Kidney epithelial cell (primary cell): ENCODE results near the gene VEPH1. TPM values are rescaled to one million over a fixed set of nuclear protein-coding genes. Genes with fewer than 3 reads are reported as not detected.

Experiments used
- DNase-seq: peaks from one replicate; pipeline ENCODE4 v3.0.0-alpha.2; 2010; ENCODE audit warnings: low read depth
- H3K27me3 ChIP-seq: 2 replicates; pipeline ENCODE4 v1.6.0; 2011; ENCODE audit warnings: low read length; ENCODE audit not compliant: control insufficient read depth, insufficient read depth
- H3K36me3 ChIP-seq: 2 replicates; pipeline ENCODE4 v1.5.1; 2011; ENCODE audit warnings: low read length; ENCODE audit not compliant: control insufficient read depth, insufficient read depth
- H3K4me3 ChIP-seq: 2 replicates; pipeline ENCODE4 v1.5.1; 2011; ENCODE audit warnings: low read depth, mild to moderate bottlenecking, control low read depth, low read length
- CTCF ChIP-seq: IDR thresholded peaks from 2 replicates; pipeline ENCODE4 v1.5.1; 2011; ENCODE audit warnings: mild to moderate bottlenecking, moderate library complexity, low read length, control low read depth, inconsistent platforms; ENCODE audit not compliant: insufficient read depth, poor library complexity, severe bottlenecking
- total RNA-seq: library from RNA; depleted of rRNA; stranded (reverse); fragments of >200 nt; gene quantifications from 2 replicates; pipeline ENCODE4 v1.2.3, GENCODE V29; 2015

Gene VEPH1
- total RNA-seq, 1 donor from 2014 or later, result 26.0 TPM

DNA sequence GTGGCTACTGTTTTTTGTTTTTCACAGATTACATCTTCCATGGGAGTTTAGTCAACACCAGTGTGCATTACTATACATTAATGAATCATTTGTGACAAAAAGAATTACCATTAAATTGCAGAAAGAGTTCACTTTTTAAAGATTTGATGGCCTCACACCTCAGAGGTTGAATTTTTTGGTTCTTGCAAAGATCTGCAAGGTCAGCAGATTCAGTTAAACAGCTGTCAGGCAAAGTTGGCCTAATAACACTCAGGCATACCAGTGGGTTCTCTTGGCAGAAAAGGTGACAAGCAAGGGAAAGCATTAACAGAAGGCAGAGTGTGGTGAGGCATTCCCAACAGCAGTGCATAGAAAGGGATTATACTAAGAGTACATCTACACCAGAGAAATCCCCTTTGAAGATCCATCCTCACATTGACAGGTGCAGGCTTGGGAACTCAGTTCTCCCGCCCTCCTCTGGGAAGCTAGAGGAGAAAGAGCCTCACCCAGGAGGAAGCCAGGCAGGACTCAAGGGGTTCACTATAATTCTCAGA lies 90.8 kb downstream of the VEPH1 start:
- no peak overlapping the region for H3K4me3 ChIP-seq
- H3K27me3 ChIP-seq, result no peaks in the 10 kb centered on the region
- TF ChIP-seq CTCF, result no peak
- no peak for DNase-seq
- no peaks in the 10 kb centered on the region for H3K36me3 ChIP-seq

- no peaks in the 10 kb centered on the region for H3K36me3 ChIP-seq
- TF ChIP-seq CTCF, result no peak
- no peak for DNase-seq
- H3K27me3 ChIP-seq, result no peaks in the 10 kb centered on the region
- H3K4me3 ChIP-seq, result no peak overlapping the region
Observed at GRCh38 chr3:157410945-157411344, 92.3 kb downstream of the VEPH1 start.

GRCh38 chr3:157409516-157409915 lies 93.7 kb downstream of the VEPH1 start:
- DNase-seq, result no peak
- no peak for TF ChIP-seq CTCF
- no peaks in the 10 kb centered on the region for H3K36me3 ChIP-seq
- no peak overlapping the region for H3K4me3 ChIP-seq
- H3K27me3 ChIP-seq, result no peaks in the 10 kb centered on the region

- no peak for TF ChIP-seq CTCF
- Histone ChIP-seq H3K36me3 (no peaks in the 10 kb centered on the region), H3K27me3 (no peaks in the 10 kb centered on the region), H3K4me3 (no peak overlapping the region)
- no peak for DNase-seq
Observed at GRCh38 chr3:157408499-157409149, 94.6 kb downstream of the VEPH1 start.

DNA sequence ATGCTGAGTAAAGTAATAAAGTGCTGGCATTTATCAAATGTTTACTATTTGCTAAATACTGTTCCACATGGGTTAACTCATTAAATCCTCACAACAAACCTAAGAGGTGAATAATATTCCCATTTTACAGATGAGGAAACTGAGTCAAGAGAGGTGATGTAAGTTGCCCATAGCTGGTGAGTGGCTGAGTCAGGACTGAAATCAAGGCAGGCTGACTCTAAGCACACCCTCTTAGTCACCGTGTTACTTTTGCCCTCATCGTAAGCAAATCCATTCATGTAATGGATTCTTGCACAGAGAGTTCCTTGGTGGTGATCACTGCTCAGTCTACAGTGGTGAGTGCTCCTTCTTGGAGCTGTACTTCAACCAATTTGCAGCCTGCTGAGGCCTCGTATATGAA lies 95.4 kb downstream of the VEPH1 start:
- no peak for DNase-seq
- Histone ChIP-seq H3K27me3 (no peaks in the 10 kb centered on the region), H3K36me3 (no peaks in the 10 kb centered on the region), H3K4me3 (no peak overlapping the region)
- no peak for TF ChIP-seq CTCF

DNA sequence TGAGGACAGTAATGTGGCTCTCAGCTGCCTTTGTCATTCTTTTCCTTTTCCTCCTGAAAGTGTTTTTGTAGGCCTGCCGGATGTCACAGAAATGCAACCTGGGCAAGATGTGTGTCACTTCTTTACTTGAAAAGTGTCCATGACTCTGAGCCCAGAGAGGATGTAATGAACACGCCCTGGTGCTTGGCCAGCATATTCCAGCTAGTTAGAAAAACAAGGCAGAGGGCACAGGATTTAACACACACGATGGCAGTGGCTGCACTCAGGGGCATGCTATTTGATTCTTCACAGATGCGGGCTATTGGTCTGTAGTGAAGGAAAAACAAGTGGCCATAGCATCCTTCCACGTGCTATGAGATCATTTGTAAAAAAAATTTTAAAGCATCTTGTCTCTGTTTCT lies 96.8 kb downstream of the VEPH1 start:
- no peak for TF ChIP-seq CTCF
- DNase-seq, result no peak
- no peaks in the 10 kb centered on the region for H3K36me3 ChIP-seq
- H3K4me3 ChIP-seq, result no peak overlapping the region
- H3K27me3 ChIP-seq, result no peaks in the 10 kb centered on the region
